Upper lobe of right lung (tissue), 1 donor: Measurements from ENCODE around the gene ATF7. TPM values are rescaled to one million over a fixed set of nuclear protein-coding genes. Genes with fewer than 3 reads are reported as not detected.
A peak's percentile ranks its signal among the peaks of the same experiment; 100 is the strongest.
"Not testable (repeated sequence)": the region's sequence is repeated elsewhere in the genome, so short reads cannot be mapped to it uniquely, and the experiment has no call there.

Experiments
- ATAC-seq: fragments of 200-7000 bp; cut with Tn5 transposase; one replicate; pipeline ENCODE4 v1.9.1; 2020; ENCODE audit warnings: mild to moderate bottlenecking, moderate library complexity
- DNase-seq: peaks from one replicate; pipeline ENCODE4 v3.0.0-alpha.2; 2020
- H3K27ac ChIP-seq: fragments of 200-600 bp; one replicate; pipeline ENCODE4 v1.8.0; 2022
- H3K27me3 ChIP-seq: fragments of 200-600 bp; one replicate; pipeline ENCODE4 v1.8.0; 2022; ENCODE audit warnings: mild to moderate bottlenecking
- H3K36me3 ChIP-seq: fragments of 200-600 bp; one replicate; pipeline ENCODE4 v1.8.0; 2022
- H3K4me1 ChIP-seq: fragments of 200-600 bp; one replicate; pipeline ENCODE4 v1.8.0; 2022
- H3K4me3 ChIP-seq: fragments of 200-600 bp; one replicate; pipeline ENCODE4 v1.8.0; 2022; ENCODE audit warnings: mild to moderate bottlenecking
- H3K9me3 ChIP-seq: fragments of 200-600 bp; one replicate; pipeline ENCODE4 v1.8.0; 2022
- intact Hi-C: fragments of 100-400 bp; cut with DNase I; formaldehyde crosslinking; loops from one replicate; pipeline ENCODE4 v1.11.0; 2022
- total RNA-seq: library from RNA; stranded (reverse); fragmentation: NEBNext Ultra II Directional; extraction: Animal tissue kit (Norgen Biotek cat#: 25700); gene quantifications from one replicate; pipeline ENCODE4 v1.2.1, GENCODE V29; 2021
- TF ChIP-seq, protein P1 (sequence below): fragments of 200-600 bp; IDR thresholded peaks from one replicate; pipeline ENCODE4 v1.8.0; 2022; ENCODE audit warnings: antibody characterized with exemption
- donor health status: DM: no; HTN: yes; CAD: no; lungs with severe emphysema.

ATF7 gene
- total RNA-seq, 1 donor from 2014 or later, result 54.0 TPM

DNA sequence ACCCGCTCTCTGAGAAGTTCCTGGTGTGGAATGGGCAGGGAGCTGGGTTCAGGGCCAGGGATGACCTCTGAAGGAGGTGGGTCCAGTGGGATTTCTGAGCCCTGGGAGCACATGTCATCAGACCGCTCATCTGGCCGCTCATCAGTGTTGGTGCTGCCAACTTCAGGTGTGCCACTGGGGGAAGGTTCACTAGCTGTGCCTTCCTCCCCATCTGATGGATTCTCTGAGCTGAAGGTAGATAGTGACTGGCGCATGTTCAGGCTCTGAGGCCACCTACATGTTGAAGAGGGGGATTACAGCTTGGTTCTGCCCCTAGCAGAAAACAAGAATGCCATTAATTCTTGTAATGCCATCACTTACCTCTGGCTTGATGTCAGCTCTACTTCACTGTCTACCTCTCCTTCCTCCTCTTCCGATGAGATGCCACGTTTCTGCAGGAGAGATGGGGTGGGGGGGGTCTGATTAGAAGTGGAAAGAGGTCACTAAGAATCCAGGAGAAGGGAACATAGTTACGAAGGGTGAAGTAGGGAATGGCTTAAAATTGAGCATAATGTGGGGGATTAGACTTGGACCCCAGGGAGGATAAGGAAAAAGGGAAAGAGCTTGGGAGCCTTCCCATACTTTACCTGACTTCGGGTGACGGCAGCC lies 144.1 kb downstream of the ATF7 start:
- no peaks in the 10 kb centered on the region for H3K27me3 ChIP-seq
- H3K27ac ChIP-seq, result no peak overlapping the region
- H3K4me3 ChIP-seq, result no peak overlapping the region
- H3K36me3 ChIP-seq, result peaks cover 96% of the 10 kb centered on the region
- no peak for ATAC-seq
- intact Hi-C loops, result no loop called here
- TF ChIP-seq, protein P1, sequence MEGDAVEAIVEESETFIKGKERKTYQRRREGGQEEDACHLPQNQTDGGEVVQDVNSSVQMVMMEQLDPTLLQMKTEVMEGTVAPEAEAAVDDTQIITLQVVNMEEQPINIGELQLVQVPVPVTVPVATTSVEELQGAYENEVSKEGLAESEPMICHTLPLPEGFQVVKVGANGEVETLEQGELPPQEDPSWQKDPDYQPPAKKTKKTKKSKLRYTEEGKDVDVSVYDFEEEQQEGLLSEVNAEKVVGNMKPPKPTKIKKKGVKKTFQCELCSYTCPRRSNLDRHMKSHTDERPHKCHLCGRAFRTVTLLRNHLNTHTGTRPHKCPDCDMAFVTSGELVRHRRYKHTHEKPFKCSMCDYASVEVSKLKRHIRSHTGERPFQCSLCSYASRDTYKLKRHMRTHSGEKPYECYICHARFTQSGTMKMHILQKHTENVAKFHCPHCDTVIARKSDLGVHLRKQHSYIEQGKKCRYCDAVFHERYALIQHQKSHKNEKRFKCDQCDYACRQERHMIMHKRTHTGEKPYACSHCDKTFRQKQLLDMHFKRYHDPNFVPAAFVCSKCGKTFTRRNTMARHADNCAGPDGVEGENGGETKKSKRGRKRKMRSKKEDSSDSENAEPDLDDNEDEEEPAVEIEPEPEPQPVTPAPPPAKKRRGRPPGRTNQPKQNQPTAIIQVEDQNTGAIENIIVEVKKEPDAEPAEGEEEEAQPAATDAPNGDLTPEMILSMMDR, result peak; percentile 12
- no peaks in the 10 kb centered on the region for H3K4me1 ChIP-seq
- no peaks in the 10 kb centered on the region for H3K9me3 ChIP-seq
- peak; percentile 40 for DNase-seq

DNA sequence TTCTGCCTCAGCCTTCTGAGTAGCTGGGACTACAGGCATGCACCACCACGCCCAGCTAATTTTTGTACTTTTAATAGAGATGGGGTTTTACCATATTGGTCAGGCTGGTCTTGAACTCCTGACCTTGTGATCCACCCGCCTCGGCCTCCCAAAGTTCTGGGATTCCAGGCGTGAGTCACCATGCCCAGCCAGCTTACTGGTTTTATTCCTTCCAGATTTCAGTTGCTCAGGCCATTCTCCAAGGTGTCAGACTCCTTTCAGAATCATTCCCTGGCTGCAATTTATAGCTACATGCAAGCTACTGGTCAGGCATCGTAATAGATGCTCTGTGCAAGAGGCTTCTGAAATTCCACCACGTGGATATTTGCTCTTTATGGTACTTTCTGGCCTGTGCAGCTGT lies 144.7 kb downstream of the ATF7 start:
- DNase-seq, intact Hi-C loops, H3K4me3 ChIP-seq, H3K4me1 ChIP-seq, H3K27ac ChIP-seq, ATAC-seq, H3K9me3 ChIP-seq, H3K27me3 ChIP-seq: not testable (repeated sequence)
- H3K36me3 ChIP-seq, result peaks cover 98% of the 10 kb centered on the region

DNA sequence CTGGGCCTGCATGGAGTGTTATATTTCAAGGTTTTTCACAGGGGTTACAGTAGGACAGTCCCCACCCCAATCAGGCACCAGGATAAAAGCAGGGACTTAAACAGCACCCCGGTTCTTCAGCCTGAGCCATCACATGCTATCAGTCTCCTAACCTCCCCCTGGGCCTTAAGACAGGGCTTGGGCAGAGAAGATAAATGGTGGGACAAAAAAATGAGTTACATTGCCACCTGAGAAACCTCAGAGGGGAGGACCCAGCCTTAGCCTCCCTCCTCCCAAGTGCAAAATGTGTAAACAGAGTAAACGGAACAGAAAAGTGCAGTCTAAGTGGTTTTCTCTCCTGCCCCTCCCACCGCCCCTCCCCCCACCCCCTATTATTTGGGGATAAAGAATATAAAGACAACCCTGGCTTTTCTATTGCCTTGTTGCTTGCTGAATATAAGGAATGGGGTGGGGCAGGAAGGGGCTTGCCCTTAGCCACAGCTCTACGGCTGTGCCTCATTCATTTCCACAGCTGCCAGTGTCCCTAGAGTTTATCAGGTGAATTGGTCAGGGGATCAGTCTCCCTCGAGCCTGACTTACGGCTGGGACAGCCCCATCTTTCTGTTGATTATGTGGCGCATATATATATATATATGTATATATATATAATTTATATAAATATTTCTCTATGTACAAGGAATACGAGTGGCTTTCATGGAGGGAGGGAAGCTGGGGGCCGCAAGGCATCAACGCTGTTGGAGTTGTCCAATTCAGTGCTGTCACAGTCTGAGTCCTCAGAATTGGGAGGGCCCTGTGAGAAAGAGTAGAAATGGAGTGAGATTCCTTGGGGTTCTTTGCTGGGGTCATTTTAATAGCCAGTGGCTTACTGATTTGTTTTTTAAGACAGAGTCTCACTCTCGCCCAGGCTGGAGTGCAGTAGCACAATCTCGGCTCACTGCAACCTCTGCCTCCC lies 145.4 kb downstream of the ATF7 start:
- Histone ChIP-seq H3K27ac (no peak overlapping the region), H3K4me1 (no peaks in the 10 kb centered on the region), H3K36me3 (peaks cover 98% of the 10 kb centered on the region), H3K9me3 (no peaks in the 10 kb centered on the region), H3K4me3 (no peak overlapping the region), H3K27me3 (no peaks in the 10 kb centered on the region)
- TF ChIP-seq, protein P1, result no peak
- DNase-seq (no peak), ATAC-seq (no peak)
- intact Hi-C loops, result no loop called here

DNA sequence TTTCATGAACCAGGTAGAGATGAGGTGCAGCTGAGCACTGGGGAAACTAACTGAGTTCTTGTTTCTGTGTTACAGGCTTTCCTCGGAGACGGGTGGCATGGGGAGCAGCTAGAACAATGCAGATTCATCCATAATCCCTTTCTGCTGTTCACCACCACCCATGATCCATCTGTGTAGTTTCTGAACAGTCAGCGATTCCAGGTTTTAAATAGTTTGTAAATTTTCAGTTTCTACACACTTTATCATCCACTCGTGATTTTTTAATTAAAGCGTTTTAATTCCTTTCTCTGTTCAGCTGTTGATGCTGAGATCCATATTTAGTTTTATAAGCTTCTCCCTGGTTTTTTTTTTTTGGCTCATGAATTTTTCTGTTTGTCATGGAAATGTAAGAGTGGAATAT lies 146.9 kb downstream of the ATF7 start:
- no peak overlapping the region for H3K4me3 ChIP-seq
- TF ChIP-seq, protein P1, result no peak
- no peak overlapping the region for H3K27ac ChIP-seq
- DNase-seq, result no peak
- no peaks in the 10 kb centered on the region for H3K9me3 ChIP-seq
- peaks cover 6% of the 10 kb centered on the region for H3K4me1 ChIP-seq
- intact Hi-C loops, result no loop called here
- no peak for ATAC-seq
- H3K36me3 ChIP-seq, result peaks cover 99% of the 10 kb centered on the region
- no peaks in the 10 kb centered on the region for H3K27me3 ChIP-seq

DNA sequence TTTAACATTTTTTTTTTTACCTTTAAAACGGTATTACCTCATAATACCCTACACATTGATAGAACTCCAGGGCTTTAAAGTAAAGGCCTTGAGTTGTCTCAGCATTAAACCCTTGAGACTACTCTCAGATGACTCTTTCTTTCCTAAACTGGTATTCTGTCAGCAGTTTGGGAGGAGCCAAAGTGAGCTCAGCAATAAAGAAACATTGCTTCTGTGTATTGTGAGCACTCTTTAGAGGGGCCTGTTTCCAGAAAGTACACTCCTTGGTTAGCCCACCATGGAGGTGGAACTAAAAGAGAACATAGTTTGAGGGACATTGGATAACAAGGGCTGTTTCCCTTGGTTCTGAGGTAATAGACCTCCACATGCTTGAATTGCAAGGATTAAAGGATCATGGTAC lies 147.3 kb downstream of the ATF7 start:
- TF ChIP-seq, protein P1, result no peak
- peaks cover 100% of the 10 kb centered on the region for H3K36me3 ChIP-seq
- no peak for ATAC-seq
- H3K27me3 ChIP-seq, result no peaks in the 10 kb centered on the region
- intact Hi-C loops, result no loop called here
- H3K4me3 ChIP-seq, result no peak overlapping the region
- no peak for DNase-seq
- no peaks in the 10 kb centered on the region for H3K9me3 ChIP-seq
- H3K27ac ChIP-seq, result no peak overlapping the region
- H3K4me1 ChIP-seq, result peaks cover 11% of the 10 kb centered on the region

DNA sequence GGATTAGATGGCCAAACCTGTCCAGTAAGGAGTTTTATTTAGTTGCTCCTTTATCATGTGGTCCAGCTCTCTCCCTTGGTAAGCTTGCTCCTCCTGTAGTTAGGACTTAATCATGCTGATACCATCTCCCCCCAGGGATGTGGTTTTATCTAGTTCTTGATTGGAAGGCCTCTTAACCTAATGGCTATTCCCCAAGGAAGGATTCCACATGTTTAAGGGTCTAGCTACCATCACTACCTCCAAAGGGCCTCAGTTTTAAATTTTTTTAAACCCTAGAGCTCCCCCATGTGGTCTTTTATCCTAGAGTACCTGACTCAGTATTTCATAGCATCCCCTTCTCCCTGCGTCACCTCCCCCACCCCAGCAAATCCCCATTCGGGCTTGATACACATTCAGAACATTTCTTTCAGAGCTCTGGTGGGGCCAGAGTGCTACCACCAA lies 149.4 kb downstream of the ATF7 start:
- peak; percentile 14 for ATAC-seq
- no peaks in the 10 kb centered on the region for H3K27me3 ChIP-seq
- H3K4me1 ChIP-seq, result peaks cover 24% of the 10 kb centered on the region
- TF ChIP-seq, protein P1, result peak; percentile 25
- H3K4me3 ChIP-seq, result no peak overlapping the region
- peaks cover 100% of the 10 kb centered on the region for H3K36me3 ChIP-seq
- DNase-seq, result no peak
- H3K9me3 ChIP-seq, result no peaks in the 10 kb centered on the region
- H3K27ac ChIP-seq, result no peak overlapping the region
- intact Hi-C loops, result no loop called here
